Measurements from ENCODE around the gene RPUSD1. TPM values are rescaled to one million over a fixed set of nuclear protein-coding genes. Genes with fewer than 3 reads are reported as not detected.

Gene RPUSD1
- polyA plus RNA-seq, 1 of the 3 experiments (the other 2 are of a cell fraction) = 27.7 TPM

DNA sequence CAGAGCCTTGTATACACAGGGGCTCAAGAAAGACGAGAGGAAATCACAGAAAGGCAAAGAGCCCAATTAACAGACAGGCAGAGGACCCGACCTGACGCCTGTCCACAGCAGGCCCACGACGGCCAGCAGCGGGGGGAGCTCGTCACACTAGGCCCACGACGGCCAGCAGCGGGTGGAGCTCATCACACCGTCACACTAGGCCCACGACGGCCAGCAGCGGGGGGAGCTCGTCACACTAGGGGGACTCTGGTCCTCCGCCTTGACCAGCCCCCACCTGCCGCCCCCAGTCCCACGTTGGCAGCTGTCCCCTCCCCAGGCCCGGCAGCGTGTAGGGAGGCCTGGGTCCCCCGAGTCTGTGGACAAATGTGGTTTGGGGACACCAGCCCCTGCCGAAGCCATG, 36.0 kb upstream of the RPUSD1 start:
- H3K4me3 ChIP-seq (ENCODE audit: low read depth in 2 of 2, low read length in 1 of 2) = no peak overlapping the region
- peaks cover 51% of the 10 kb centered on the region for H3K27me3 ChIP-seq (ENCODE audit: insufficient read depth)
- WGBS (ENCODE audit: low lambda C conversion rate) = 71% methylated on average over 11 of the region's 22 CpGs
- no peaks in the 10 kb centered on the region for H3K36me3 ChIP-seq (replicated peaks in 1 of 2; ENCODE audit: control insufficient read depth in 1 of 2, insufficient read depth in 2 of 2, low read length in 1 of 2)
- H3K9me3 ChIP-seq = no peaks in the 10 kb centered on the region
- ChIA-PET POLR2A (no interaction called here), CTCF (interaction anchor here (2.7 kb wide), 1 partner anchor 234 kb away, joined by 9 read pairs; no protein-coding TSS in a partner anchor)
- no peak overlapping the region for H2AFZ ChIP-seq (ENCODE audit: low read depth)
- peaks cover 0 to 5% of the 10 kb centered on the region in 2 experiments; a peak in 2 of 4 replicates for H3K4me1 ChIP-seq (ENCODE audit: control insufficient read depth in 1 of 2, insufficient read depth in 2 of 2, low read depth in 1 of 2, low read length in 1 of 2)
- no peaks in the 10 kb centered on the region for H3K79me2 ChIP-seq (ENCODE audit: insufficient read depth)
- H3K9ac ChIP-seq = no peak overlapping the region
- H3K4me2 ChIP-seq = no peak overlapping the region
- H3K27ac ChIP-seq (ENCODE audit: low read depth in 2 of 2, low read length in 1 of 2) = no peak overlapping the region
- no peaks in the 10 kb centered on the region for H3F3A ChIP-seq (replicated peaks; ENCODE audit: insufficient read depth)
- TF ChIP-seq MXI1 (IDR thresholded peaks at IDR 0.05; ENCODE audit: low read depth, low read length) = no peak
- no peak for TF ChIP-seq MEF2A (IDR thresholded peaks at IDR 0.05; ENCODE audit: borderline replicate concordance, low read depth)
- no peak for TF ChIP-seq FOSL2 (IDR thresholded peaks at IDR 0.05; ENCODE audit: borderline replicate concordance, low read depth)
- TF ChIP-seq TCF12 (IDR thresholded peaks at IDR 0.05) = no peak
- no peak for TF ChIP-seq SIN3A (IDR thresholded peaks at IDR 0.05; ENCODE audit: borderline replicate concordance, low read depth, low read length)
- TF ChIP-seq NRF1 (IDR thresholded peaks at IDR 0.05; ENCODE audit: low read depth, low read length) = no peak
- no peak for TF ChIP-seq SMC3 (IDR thresholded peaks at IDR 0.05; ENCODE audit: low read depth, low read length)
- TF ChIP-seq NFIC (IDR thresholded peaks at IDR 0.05; ENCODE audit: borderline replicate concordance) = no peak
- no peak for TF ChIP-seq RAD21 (IDR thresholded peaks at IDR 0.05; ENCODE audit: low read length)
- H4K20me1 ChIP-seq (ENCODE audit: insufficient read depth) = no peaks in the 10 kb centered on the region
- no peak for DNase-seq
- H3K9me2 ChIP-seq = no peaks in the 10 kb centered on the region

- no peaks in the 10 kb centered on the region for H4K20me1 ChIP-seq (ENCODE audit: insufficient read depth)
- peaks cover 64% of the 10 kb centered on the region for H3K27me3 ChIP-seq (ENCODE audit: insufficient read depth)
- no peaks in the 10 kb centered on the region for H3K9me2 ChIP-seq
- 66% methylated on average over 9 of the region's 9 CpGs for WGBS (ENCODE audit: low lambda C conversion rate)
- no peak overlapping the region for H3K4me3 ChIP-seq (ENCODE audit: low read depth in 2 of 2, low read length in 1 of 2)
- ChIA-PET CTCF (no interaction called here), POLR2A (no interaction called here)
- no peak overlapping the region for H3K9ac ChIP-seq
- H3K36me3 ChIP-seq (replicated peaks in 1 of 2; ENCODE audit: control insufficient read depth in 1 of 2, insufficient read depth in 2 of 2, low read length in 1 of 2) = no peaks in the 10 kb centered on the region
- H3F3A ChIP-seq (replicated peaks; ENCODE audit: insufficient read depth) = no peaks in the 10 kb centered on the region
- TF ChIP-seq SIN3A (IDR thresholded peaks at IDR 0.05; ENCODE audit: borderline replicate concordance, low read depth, low read length) = no peak
- no peak for TF ChIP-seq CHD2 (IDR thresholded peaks at IDR 0.05; ENCODE audit: low read length, partially characterized antibody)
- TF ChIP-seq TEAD4 (IDR thresholded peaks at IDR 0.05; ENCODE audit: borderline replicate concordance, insufficient read depth) = no peak
- TF ChIP-seq, protein P1, sequence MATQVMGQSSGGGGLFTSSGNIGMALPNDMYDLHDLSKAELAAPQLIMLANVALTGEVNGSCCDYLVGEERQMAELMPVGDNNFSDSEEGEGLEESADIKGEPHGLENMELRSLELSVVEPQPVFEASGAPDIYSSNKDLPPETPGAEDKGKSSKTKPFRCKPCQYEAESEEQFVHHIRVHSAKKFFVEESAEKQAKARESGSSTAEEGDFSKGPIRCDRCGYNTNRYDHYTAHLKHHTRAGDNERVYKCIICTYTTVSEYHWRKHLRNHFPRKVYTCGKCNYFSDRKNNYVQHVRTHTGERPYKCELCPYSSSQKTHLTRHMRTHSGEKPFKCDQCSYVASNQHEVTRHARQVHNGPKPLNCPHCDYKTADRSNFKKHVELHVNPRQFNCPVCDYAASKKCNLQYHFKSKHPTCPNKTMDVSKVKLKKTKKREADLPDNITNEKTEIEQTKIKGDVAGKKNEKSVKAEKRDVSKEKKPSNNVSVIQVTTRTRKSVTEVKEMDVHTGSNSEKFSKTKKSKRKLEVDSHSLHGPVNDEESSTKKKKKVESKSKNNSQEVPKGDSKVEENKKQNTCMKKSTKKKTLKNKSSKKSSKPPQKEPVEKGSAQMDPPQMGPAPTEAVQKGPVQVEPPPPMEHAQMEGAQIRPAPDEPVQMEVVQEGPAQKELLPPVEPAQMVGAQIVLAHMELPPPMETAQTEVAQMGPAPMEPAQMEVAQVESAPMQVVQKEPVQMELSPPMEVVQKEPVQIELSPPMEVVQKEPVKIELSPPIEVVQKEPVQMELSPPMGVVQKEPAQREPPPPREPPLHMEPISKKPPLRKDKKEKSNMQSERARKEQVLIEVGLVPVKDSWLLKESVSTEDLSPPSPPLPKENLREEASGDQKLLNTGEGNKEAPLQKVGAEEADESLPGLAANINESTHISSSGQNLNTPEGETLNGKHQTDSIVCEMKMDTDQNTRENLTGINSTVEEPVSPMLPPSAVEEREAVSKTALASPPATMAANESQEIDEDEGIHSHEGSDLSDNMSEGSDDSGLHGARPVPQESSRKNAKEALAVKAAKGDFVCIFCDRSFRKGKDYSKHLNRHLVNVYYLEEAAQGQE (IDR thresholded peaks at IDR 0.05; ENCODE audit: low read depth, low read length) = no peak
- no peak for TF ChIP-seq USF2 (IDR thresholded peaks at IDR 0.05; ENCODE audit: borderline replicate concordance, low read depth, low read length)
- TF ChIP-seq ELF1 (IDR thresholded peaks at IDR 0.05) = no peak
- TF ChIP-seq POLR2AphosphoS5 (IDR thresholded peaks at IDR 0.05; ENCODE audit: low read depth, low read length) = no peak
- no peak for TF ChIP-seq RAD21 (IDR thresholded peaks at IDR 0.05; ENCODE audit: low read length)
- peaks cover 0 to 5% of the 10 kb centered on the region in 2 experiments; a peak in 2 of 4 replicates for H3K4me1 ChIP-seq (ENCODE audit: control insufficient read depth in 1 of 2, insufficient read depth in 2 of 2, low read depth in 1 of 2, low read length in 1 of 2)
- DNase-seq = no peak
- no peak overlapping the region for H3K27ac ChIP-seq (ENCODE audit: low read depth in 2 of 2, low read length in 1 of 2)
- H3K4me2 ChIP-seq = no peak overlapping the region
- no peaks in the 10 kb centered on the region for H3K79me2 ChIP-seq (ENCODE audit: insufficient read depth)
- no peaks in the 10 kb centered on the region for H3K9me3 ChIP-seq
- no peak overlapping the region for H2AFZ ChIP-seq (ENCODE audit: low read depth)
These were observed 34.7 kb upstream of the RPUSD1 start for GRCh38 chr16:822909-823297.
